ENCODE measurements around the gene PRRT2. TPM values are rescaled to one million over a fixed set of nuclear protein-coding genes. Genes with fewer than 3 reads are reported as not detected.

PRRT2 gene
- polyA plus RNA-seq, 5 donors: 10.4 to 16.1 (median 12.8) TPM

GRCh38 chr16:29810699-29811169, 1.3 kb upstream of the PRRT2 start:
- no peak for DNase-seq

- peak; percentile 91 to 93 for DNase-seq
These were observed 660 bp upstream of the PRRT2 start for GRCh38 chr16:29811170-29811895.

- DNase-seq: no peak
These were observed 1.0 kb downstream of the PRRT2 start for GRCh38 chr16:29812754-29813643.

GRCh38 chr16:29813644-29814562, 1.9 kb downstream of the PRRT2 start:
- no peak for DNase-seq

- DNase-seq: no peak
These were observed 2.6 kb downstream of the PRRT2 start for GRCh38 chr16:29814592-29814991.

DNA sequence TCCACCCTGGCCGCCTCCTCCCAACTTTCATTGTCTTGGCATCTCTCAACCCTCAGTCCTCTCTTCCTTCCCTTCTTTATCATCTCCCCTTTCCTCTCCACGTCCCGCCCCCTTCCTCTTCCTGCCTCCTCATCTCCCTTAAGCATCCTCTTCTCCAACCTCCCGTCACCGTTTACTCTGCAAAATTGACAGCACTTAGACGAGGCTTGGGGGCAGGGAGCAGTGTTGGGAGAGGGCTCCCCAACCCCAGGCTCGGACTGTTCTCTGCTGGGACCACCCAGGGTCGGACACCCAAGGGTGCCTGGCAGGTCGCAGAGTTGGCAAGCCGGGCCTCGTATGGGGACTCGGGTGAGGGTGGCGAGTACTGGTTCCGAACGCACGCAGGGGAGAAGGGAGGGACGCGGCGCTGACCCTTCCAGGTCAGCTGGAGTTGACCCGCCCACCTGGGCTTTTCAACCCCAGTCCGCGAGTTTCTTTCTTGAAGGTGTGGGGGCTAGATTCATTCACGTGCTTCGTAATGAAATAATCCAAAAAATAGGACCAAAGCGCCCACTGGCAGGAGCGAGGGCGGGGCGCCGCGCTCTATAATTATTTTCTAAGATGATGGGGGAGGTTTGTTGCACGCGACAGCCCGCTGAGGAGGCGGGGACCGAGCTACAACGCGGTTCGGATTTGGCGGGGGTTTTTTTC, 3.2 kb downstream of the PRRT2 start:
- no peak for DNase-seq

GRCh38 chr16:29815793-29816693, 4.0 kb downstream of the PRRT2 start, which contains the start of gene PAGR1:
TSS of gene PAGR1 (plus strand) at chr16:29816152. CDS start at chr16:29816526, 374 bp downstream.
- DNase-seq: peak; percentile 99

- DNase-seq: no peak
These were observed 4.9 kb downstream of the PRRT2 start for GRCh38 chr16:29816694-29817441.

DNA sequence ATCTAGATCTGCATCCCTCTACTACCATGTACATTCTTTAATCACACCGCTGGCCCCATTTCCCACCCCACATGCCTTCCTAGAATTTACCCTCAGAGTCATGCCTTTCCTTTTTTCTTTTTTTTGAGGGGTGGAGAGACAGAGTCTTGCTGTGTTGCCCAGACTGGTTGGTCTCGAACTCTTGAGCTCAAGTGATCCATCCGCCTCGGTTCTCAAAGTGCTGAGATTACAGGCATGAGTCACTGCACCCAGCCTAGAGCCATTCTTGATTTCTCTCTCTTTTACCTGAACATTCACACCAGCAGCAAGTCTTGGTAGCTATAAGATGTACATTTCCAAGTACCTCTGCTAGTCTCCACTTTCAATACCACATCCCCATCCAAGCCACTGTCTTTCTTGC, 6.1 kb downstream of the PRRT2 start:
- DNase-seq: no peak

DNA sequence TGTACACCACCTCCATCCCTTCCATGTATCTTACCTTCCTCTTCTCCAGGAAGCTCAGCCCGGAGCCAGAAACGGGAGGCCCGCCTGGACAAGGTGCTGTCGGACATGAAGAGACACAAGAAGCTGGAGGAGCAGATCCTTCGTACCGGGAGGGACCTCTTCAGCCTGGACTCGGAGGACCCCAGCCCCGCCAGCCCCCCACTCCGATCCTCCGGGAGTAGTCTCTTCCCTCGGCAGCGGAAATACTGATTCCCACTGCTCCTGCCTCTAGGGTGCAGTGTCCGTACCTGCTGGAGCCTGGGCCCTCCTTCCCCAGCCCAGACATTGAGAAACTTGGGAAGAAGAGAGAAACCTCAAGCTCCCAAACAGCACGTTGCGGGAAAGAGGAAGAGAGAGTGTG, 7.5 kb downstream of the PRRT2 start:
- DNase-seq: no peak

- no peak for DNase-seq
These were observed 8.3 kb downstream of the PRRT2 start, which contains the start of gene MVP for GRCh38 chr16:29820271-29820701. TSS of gene MVP (plus strand) at chr16:29820462. CDS start at chr16:29830550, 10,088 bp downstream.

- no peak for DNase-seq
These were observed 9.0 kb downstream of the PRRT2 start for GRCh38 chr16:29820730-29821642.

DNA sequence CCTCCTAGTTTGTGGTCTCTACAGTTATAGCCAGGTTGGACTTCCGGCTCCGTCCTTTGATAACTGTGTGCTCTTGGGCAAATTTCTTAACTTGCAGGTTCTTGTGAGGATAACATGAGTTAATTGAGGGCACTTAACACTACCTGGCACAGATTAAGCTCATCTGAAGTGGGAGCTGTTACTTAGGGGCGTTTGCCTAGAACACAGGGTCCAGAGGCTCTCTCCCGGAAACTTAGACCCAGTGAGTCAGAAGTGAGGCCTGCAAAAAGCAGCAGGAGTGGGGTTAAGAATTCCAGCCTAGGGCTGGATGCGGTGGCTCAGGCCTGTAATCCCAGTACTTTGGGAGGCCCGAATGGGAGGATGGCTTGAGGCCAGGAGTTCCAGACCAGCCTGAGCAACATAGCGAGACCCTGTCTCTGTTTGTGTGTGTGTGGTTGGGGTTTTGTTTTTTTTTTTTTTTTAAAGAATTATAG, 9.7 kb downstream of the PRRT2 start:
- DNase-seq: no peak

DNA sequence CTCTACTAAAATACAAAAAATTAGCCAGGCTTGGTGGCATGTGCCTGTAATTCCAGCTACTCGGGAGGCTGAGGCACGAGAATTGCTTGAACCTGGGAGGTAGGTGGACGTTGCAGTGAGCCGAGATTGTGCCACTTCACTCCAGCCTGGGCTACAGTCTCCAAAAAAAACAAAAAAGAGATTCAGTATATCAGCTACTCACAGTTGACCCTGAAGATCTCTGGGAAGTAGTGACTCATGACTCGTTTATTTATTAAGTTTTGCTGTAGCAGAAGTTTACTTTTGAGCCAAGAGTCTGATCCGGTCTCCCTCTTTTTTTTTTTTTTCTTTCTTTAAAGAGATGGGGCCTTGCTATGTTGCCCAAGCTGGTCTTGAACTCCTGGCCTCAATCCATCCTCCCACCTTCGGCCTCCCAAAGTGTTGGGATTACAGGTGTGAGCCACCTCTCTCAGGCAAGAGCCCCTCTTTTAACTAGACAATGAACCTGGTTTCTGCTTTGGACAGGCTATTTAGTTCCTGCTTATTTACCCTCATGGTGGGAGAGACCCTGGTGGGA, 12.7 kb downstream of the PRRT2 start:
- DNase-seq: no peak

DNA sequence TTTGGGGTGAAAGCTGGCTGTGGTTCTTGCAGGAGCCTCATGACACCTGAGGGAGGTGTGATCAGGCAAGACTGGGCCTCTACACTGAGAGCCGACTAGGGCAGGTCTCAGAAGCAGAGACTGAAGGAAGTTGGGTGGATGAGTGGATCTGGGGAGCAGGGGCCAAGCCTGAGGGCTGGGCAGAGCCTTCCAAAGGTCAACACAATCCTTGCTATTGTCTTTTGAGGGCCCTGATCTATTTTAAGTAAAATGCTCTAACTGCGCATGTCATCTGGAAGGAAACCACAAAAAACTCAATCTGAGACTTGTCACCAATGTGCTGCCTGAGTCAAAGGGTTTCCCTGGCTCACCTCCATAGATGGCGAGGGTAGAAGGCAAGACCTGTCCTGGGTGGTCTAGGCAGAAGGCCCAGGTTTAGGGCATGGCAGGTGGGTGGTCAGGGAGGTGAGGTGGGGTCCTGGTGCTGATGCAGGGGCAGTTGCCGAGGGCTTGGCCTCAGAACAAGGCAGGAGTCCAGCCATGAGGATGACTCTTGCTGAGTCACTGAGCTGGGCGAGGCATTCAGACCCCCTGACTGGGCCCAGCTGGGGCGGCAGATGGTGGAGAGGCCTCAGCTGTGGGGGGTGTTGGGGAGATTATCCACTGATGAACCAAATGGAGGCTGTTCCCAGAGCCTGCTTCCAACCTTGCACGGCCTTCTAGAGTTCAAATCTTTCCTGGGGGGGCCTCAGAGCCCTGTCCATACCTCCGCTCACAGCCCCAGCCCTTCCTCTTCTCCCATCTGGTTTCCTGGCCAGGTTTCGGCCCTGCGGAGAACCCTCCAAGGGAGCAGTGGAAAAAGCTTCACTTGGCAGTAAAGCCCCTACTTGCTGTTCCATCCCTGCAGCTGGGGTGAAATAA, 13.4 kb downstream of the PRRT2 start:
- no peak for DNase-seq

DNA sequence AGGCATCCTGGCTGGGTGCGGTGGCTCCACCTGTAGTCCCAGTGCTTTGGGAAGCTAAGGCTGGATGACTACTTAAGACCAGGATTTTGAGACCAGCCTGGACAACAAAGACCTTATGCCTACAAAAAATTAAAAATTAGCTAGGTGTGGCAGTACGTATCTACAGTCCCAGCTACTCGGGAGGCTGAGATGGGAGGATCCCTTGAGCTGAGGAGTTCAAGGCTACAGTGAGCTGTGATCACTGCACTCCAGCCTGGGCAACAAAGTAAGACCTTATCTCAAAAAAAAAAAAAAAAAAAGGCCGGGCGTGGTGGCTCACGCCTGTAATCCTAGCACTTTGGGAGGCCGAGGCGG, 14.3 kb downstream of the PRRT2 start:
- no peak for DNase-seq

Data from right lung (tissue), 5 donors.